Embryonic facial prominence (tissue), 1 donor: ENCODE measurements around the gene ZNF816.
A peak's percentile ranks its signal among the peaks of the same experiment; 100 is the strongest.
"Not testable (repeated sequence)": the region's sequence is repeated elsewhere in the genome, so short reads cannot be mapped to it uniquely, and the experiment has no call there.

Experiments
- DNase-seq: peaks from one replicate; pipeline ENCODE4 v3.0.0-alpha.2; 2016; ENCODE audit errors: extremely low spot score

ZNF816 gene

GRCh38 chr19:52924641-52925040 lies 38.0 kb downstream of the ZNF816 start:
- not testable (repeated sequence) for DNase-seq

GRCh38 chr19:52923778-52924593 lies 38.7 kb downstream of the ZNF816 start:
- no peak for DNase-seq

GRCh38 chr19:52922841-52923777 lies 39.6 kb downstream of the ZNF816 start, which contains the start of gene ZNF888:
Gene ZNF888, minus strand, starts transcription at chr19:52923428. Its CDS starts 5,555 bp downstream, at chr19:52917873.
- peak; percentile 38 for DNase-seq

GRCh38 chr19:52917531-52917930 lies 45.1 kb downstream of the ZNF816 start:
- DNase-seq: no peak

- no peak for DNase-seq
Observed at GRCh38 chr19:52910648-52911047, 52.0 kb downstream of the ZNF816 start.

GRCh38 chr19:52904052-52904780 lies 58.5 kb downstream of the ZNF816 start:
- not testable (repeated sequence) for DNase-seq

GRCh38 chr19:52901842-52902241 lies 60.8 kb downstream of the ZNF816 start:
- no peak for DNase-seq
